ENCODE data around the gene TMEM161B. TPM values are rescaled to one million over a fixed set of nuclear protein-coding genes. Genes with fewer than 3 reads are reported as not detected.
"Not testable (repeated sequence)": the region's sequence is repeated elsewhere in the genome, so short reads cannot be mapped to it uniquely, and the experiment has no call there.

TMEM161B gene
- total and polyA plus RNA-seq, 12 donors, result 3.8 to 32.3 (median 14.5) TPM

GRCh38 chr5:88245893-88246244, 22.8 kb downstream of the TMEM161B start:
- H3K4me1 ChIP-seq (replicated peaks in 1 of 2), result no peaks in the 10 kb centered on the region

GRCh38 chr5:88245241-88245892, 23.3 kb downstream of the TMEM161B start:
- 85 to 95% (median 91%) methylated on average over 1 of the region's 1 CpG for WGBS, 4 donors
- Histone ChIP-seq H3K4me3 (no peak overlapping the region), H3K9me3 (replicated peaks in 1 of 3) (no peaks in the 10 kb centered on the region), H3K27me3 (no peaks in the 10 kb centered on the region), H3K36me3 (replicated peaks in 1 of 2) (no peaks in the 10 kb centered on the region), H3K27ac (no peak overlapping the region), H3K4me1 (replicated peaks in 1 of 2) (no peaks in the 10 kb centered on the region)
- intact Hi-C loops (cut with DNase I), result no loop called here
- TF ChIP-seq CTCF (IDR thresholded peaks at IDR 0.05), result no peak
- no peak for TF ChIP-seq POLR2A (IDR thresholded peaks at IDR 0.05)
- no peak for DNase-seq

More at GRCh38 chr5:88245893-88246244, 22.8 kb downstream of the TMEM161B start:
- Histone ChIP-seq H3K36me3 (replicated peaks in 1 of 2) (no peaks in the 10 kb centered on the region), H3K27ac (no peak overlapping the region), H3K27me3 (no peaks in the 10 kb centered on the region), H3K4me3 (no peak overlapping the region), H3K9me3 (replicated peaks in 1 of 3) (no peaks in the 10 kb centered on the region)
- no peak for DNase-seq
- intact Hi-C loops (cut with DNase I), result no loop called here
- TF ChIP-seq CTCF (IDR thresholded peaks at IDR 0.05) (no peak), POLR2A (IDR thresholded peaks at IDR 0.05) (no peak)

GRCh38 chr5:88244686-88245085, 24.0 kb downstream of the TMEM161B start:
- DNase-seq, result no peak
- intact Hi-C loops (cut with DNase I), result no loop called here
- Histone ChIP-seq H3K4me3 (no peak overlapping the region), H3K36me3 (replicated peaks in 1 of 2) (no peaks in the 10 kb centered on the region), H3K9me3 (replicated peaks in 1 of 3) (no peaks in the 10 kb centered on the region), H3K27ac (no peak overlapping the region), H3K4me1 (replicated peaks in 1 of 2) (no peaks in the 10 kb centered on the region), H3K27me3 (no peaks in the 10 kb centered on the region)
- 91 to 96% (median 92%) methylated on average over 2 of the region's 2 CpGs for WGBS, 4 donors
- no peak for TF ChIP-seq POLR2A (IDR thresholded peaks at IDR 0.05)
- TF ChIP-seq CTCF (IDR thresholded peaks at IDR 0.05), result no peak

- H3K27me3 ChIP-seq; H3K4me3 ChIP-seq; H3K27ac ChIP-seq; intact Hi-C loops (cut with DNase I); H3K9me3 ChIP-seq (replicated peaks in 1 of 3); H3K36me3 ChIP-seq (replicated peaks in 1 of 2); H3K4me1 ChIP-seq (replicated peaks in 1 of 2); DNase-seq: not testable (repeated sequence)
- 73 to 93% (median 92%) methylated on average over 2 of the region's 2 CpGs for WGBS, 4 donors
Measured at GRCh38 chr5:88243493-88243892, 25.2 kb downstream of the TMEM161B start.

GRCh38 chr5:88238732-88239131, 29.9 kb downstream of the TMEM161B start:
- H3K27me3 ChIP-seq, result no peaks in the 10 kb centered on the region
- H3K9me3 ChIP-seq (replicated peaks in 1 of 3), result no peaks in the 10 kb centered on the region
- H3K27ac ChIP-seq, result no peak overlapping the region
- intact Hi-C loops (cut with DNase I), result no loop called here
- H3K4me3 ChIP-seq, result no peak overlapping the region
- whole genome bisulfite sequencing, 4 donors, result 86 to 93% (median 90%) methylated on average over 4 of the region's 4 CpGs
- TF ChIP-seq POLR2A (IDR thresholded peaks at IDR 0.05) (no peak), CTCF (IDR thresholded peaks at IDR 0.05) (no peak)
- H3K4me1 ChIP-seq (replicated peaks in 1 of 2), result no peaks in the 10 kb centered on the region
- DNase-seq, result no peak
- H3K36me3 ChIP-seq (replicated peaks in 1 of 2), result no peaks in the 10 kb centered on the region

Measured in adrenal gland (tissue), 12 donors.